Transverse colon (tissue), 4 donors: ENCODE data around the gene PELI3. TPM values are rescaled to one million over a fixed set of nuclear protein-coding genes. Genes with fewer than 3 reads are reported as not detected.

ENCODE experiments used
- DNase-seq: peaks from one replicate; pipeline ENCODE4 v3.0.0-alpha.2; 2019
- H3K27ac ChIP-seq, 4 donors: fragments of 200-600 bp; sonication (generic); 2 replicates each; pipeline ENCODE4 v1.5.1; 2016 to 2018; ENCODE audit warnings: inconsistent platforms in 4 of 4
- H3K27me3 ChIP-seq: fragments of 200-600 bp; sonication (generic); 2 replicates; pipeline ENCODE4 v1.5.1; 2017; ENCODE audit warnings: inconsistent platforms
- H3K36me3 ChIP-seq, 4 donors: fragments of 200-600 bp; sonication (generic); 2 replicates each; pipeline ENCODE4 v1.5.1; 2017 to 2019; ENCODE audit warnings: inconsistent platforms in 4 of 4
- H3K4me1 ChIP-seq, 4 donors: fragments of 200-600 bp; sonication (generic); 2 replicates each; pipeline ENCODE4 v1.5.1; 2017 to 2020; ENCODE audit warnings: inconsistent platforms in 4 of 4
- H3K4me3 ChIP-seq, 4 donors: fragments of 200-600 bp; sonication (generic); 1 replicate in 1 of 4; 2 replicates in 3 of 4; pipeline versions ENCODE4 v1.5.1 to v1.6.1; 2017 to 2019; ENCODE audit warnings: inconsistent platforms in 4 of 4
- H3K9me3 ChIP-seq, 2 donors: fragments of 200-600 bp; sonication (generic); 2 replicates each; pipeline ENCODE4 v1.5.1; 2017 to 2019; ENCODE audit warnings: inconsistent platforms in 2 of 2
- EP300 ChIP-seq: sonication (generic); formaldehyde crosslinking; IDR thresholded peaks from one replicate; pipeline ENCODE4 v1.6.1; 2017; ENCODE audit warnings: antibody characterized with exemption, low read depth
- POLR2A ChIP-seq: fragments of 450-650 bp; IDR thresholded peaks from one replicate; pipeline ENCODE4 v1.6.1; 2016; ENCODE audit warnings: antibody characterized with exemption, mild to moderate bottlenecking, moderate library complexity
- POLR2AphosphoS5 ChIP-seq, 3 donors: sonication (generic); formaldehyde crosslinking; IDR thresholded peaks; one replicate each; pipeline ENCODE4 v1.6.1; 2016; ENCODE audit warnings: antibody characterized with exemption in 3 of 3
- WGBS, 2 donors: methylation state at CpG; one replicate each; pipeline ENCODE4 v1.1.5; 2018; ENCODE audit warnings: low coverage in 1 of 2; 5-methylcytosine and 5-hydroxymethylcytosine counted together
- in situ Hi-C, 4 donors: fragments of 200-750 bp; cut with MboI; loops; one replicate each; pipeline versions ENCODE4 v1.15.0 to v1.15.1; 2017; ENCODE audit warnings: low sequenced_read_pairs in 3 of 4, low pct_ligation_motif_present in 1 of 4, low pct_unique_long_range_greater_than_20kb in 1 of 4
- intact Hi-C: fragments of 100-400 bp; cut with DNase I; formaldehyde crosslinking; loops from one replicate; pipeline ENCODE4 v1.15.1; 2023; ENCODE audit warnings: low total_unique reads
- total RNA-seq, 4 donors: library from RNA; depleted of rRNA; stranded (reverse); fragments of >200 nt; gene quantifications; one replicate each; pipeline ENCODE4 v1.1.0, GENCODE V29; 2016
- TF ChIP-seq, protein P1 (sequence below), 5 experiments: fragments of 200-600 bp in 3 of 5; fragments of 450-650 bp in 2 of 5; sonication (generic) in 3 of 5; IDR thresholded peaks; 1 replicate in 2 of 5; 2 replicates in 3 of 5; pipeline ENCODE4 v1.5.1; 2016 to 2017; ENCODE audit warnings: antibody characterized with exemption in 5 of 5, inconsistent platforms in 3 of 5, mild to moderate bottlenecking in 2 of 5, moderate library complexity in 1 of 5

The PELI3 gene
- total RNA-seq, 4 donors from 2014 or later = 1.2 to 14.2 (median 7.8) TPM

DNA sequence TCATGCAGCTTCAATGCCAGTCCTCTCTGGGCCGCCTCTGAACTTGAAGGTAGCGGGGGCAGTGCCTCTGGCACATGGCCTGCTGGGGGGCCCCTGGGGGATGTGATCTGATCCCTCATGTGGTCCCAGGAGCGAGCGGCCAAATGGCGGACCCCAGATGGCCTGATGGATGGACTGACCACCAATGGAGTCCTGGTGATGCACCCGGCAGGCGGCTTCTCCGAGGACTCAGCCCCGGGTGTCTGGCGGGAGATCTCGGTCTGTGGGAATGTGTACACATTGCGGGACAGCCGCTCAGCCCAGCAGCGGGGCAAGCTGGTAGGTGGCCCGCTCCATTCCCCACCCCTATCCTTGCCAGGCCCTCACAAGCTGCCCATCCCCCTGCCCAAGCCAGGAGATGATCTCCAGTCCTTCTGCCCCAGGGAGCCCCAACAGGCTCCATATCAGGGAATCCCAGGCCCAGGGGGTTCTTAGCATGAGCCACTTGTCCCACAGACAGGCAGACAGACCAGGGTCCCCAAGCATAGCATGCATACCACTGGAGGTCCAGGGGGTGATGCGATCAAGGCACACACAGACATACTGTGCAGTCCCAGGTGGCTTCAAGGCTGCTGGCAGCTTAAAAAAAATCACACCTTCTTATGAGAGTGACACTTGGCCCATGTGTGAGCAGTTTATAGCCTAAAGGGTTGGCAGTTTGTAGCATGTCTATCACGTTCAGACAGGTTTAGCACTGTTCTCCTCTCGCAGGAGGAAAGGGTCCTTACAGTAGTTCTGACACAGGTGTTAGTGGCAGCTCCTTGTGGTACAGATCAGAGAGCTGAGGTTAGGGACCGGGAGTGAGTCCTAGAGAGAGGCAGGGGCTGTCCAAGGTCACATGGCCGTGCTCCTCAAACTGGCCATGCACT is 7.2 kb downstream of the PELI3 start:
- no peaks in the 10 kb centered on the region for H3K36me3 ChIP-seq
- TF ChIP-seq, protein P1, sequence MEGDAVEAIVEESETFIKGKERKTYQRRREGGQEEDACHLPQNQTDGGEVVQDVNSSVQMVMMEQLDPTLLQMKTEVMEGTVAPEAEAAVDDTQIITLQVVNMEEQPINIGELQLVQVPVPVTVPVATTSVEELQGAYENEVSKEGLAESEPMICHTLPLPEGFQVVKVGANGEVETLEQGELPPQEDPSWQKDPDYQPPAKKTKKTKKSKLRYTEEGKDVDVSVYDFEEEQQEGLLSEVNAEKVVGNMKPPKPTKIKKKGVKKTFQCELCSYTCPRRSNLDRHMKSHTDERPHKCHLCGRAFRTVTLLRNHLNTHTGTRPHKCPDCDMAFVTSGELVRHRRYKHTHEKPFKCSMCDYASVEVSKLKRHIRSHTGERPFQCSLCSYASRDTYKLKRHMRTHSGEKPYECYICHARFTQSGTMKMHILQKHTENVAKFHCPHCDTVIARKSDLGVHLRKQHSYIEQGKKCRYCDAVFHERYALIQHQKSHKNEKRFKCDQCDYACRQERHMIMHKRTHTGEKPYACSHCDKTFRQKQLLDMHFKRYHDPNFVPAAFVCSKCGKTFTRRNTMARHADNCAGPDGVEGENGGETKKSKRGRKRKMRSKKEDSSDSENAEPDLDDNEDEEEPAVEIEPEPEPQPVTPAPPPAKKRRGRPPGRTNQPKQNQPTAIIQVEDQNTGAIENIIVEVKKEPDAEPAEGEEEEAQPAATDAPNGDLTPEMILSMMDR (IDR thresholded peaks at IDR 0.05) = no peak
- no peak for TF ChIP-seq EP300
- no peak for TF ChIP-seq POLR2A
- no peak for TF ChIP-seq POLR2AphosphoS5 (IDR thresholded peaks at IDR 0.05)
- no peak for DNase-seq
- intact Hi-C loops = no loop called here
- no peaks in the 10 kb centered on the region for H3K27me3 ChIP-seq
- no peak overlapping the region for H3K27ac ChIP-seq
- H3K4me3 ChIP-seq = no peak overlapping the region
- peaks cover 0 to 3% (median under 1%) of the 10 kb centered on the region in 4 donors for H3K4me1 ChIP-seq
- H3K9me3 ChIP-seq = no peaks in the 10 kb centered on the region
- in situ Hi-C loops = no loop called here
- 67 to 85% methylated on average over 3 to 15 of the region's 20 CpGs for WGBS, 2 donors

DNA sequence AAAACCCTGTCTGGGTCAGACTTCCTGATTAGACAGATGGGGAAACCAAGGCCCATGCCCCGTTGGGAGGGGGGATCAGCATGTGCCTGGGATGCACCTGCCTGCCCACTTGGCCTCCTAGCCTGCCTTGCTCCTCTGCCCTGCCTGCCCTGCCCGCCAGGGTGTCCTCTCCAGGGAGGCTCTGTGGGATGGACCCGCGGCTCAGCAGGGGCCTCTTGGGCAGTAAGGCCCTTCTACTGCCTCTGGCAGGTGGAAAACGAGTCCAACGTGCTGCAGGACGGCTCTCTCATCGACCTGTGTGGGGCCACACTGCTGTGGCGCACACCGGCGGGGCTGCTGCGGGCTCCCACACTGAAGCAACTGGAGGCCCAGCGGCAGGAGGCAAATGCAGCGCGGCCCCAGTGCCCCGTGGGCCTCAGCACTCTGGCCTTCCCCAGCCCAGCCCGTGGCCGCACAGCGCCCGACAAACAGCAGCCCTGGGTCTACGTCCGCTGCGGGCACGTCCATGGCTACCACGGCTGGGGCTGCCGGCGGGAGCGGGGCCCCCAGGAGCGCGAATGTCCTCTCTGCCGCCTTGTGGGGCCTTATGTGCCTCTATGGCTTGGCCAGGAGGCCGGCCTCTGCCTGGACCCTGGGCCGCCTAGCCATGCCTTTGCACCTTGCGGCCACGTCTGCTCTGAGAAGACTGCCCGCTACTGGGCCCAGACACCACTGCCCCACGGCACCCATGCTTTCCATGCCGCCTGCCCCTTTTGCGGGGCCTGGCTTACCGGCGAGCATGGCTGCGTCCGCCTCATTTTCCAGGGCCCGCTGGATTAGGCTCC is 8.9 kb downstream of the PELI3 start:
- Histone ChIP-seq H3K27ac (no peak overlapping the region), H3K36me3 (no peaks in the 10 kb centered on the region), H3K27me3 (no peaks in the 10 kb centered on the region), H3K4me3 (no peak overlapping the region), H3K4me1 (peaks cover 0 to 10% (median 7%) of the 10 kb centered on the region in 4 donors), H3K9me3 (no peaks in the 10 kb centered on the region)
- intact Hi-C loops = no loop called here
- in situ Hi-C loops = no loop called here
- DNase-seq = no peak
- whole genome bisulfite sequencing, 2 donors = 89% methylated on average over 21 of the region's 44 CpGs; no CpG with 5 or more reads in 1 of the 2 donors
- TF ChIP-seq POLR2AphosphoS5 (IDR thresholded peaks at IDR 0.05) = no peak
- TF ChIP-seq, protein P1 (IDR thresholded peaks at IDR 0.05) = no peak
- TF ChIP-seq EP300 = no peak
- no peak for TF ChIP-seq POLR2A

DNA sequence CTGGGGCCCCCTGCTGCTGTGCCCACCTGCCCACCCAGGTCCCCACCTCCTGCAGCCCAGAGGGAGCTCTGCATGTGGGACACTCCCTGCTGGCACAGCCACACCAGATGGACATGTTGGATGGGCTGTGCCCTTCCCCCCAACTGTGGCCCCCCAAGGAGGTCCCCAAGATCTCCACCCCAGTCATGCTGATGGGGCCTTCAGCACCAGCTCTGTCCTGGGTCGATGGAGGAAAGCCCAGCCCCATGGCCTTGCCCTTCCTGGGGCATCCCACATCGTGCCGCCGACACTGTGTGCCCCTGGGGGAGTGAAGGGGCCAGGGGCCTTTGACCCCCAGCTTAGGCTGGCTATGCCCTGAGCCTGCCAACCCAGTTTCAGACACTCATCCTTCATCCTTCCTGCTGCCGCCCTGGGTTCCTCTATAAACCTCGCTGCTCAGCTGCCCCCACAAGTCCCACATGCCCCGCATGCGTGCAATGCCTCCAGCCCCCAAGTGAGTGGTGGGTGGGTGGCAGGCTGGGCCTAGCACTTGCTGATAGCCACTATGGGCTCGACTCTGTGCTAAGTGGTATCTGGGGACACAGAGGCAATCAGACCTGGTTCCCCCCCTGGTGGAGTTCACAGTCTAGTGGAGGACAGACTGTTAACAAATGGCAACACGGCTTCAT is 9.6 kb downstream of the PELI3 start:
- Histone ChIP-seq H3K9me3 (no peaks in the 10 kb centered on the region), H3K4me3 (no peak overlapping the region), H3K27ac (no peak overlapping the region), H3K4me1 (peaks cover 0 to 18% (median 14%) of the 10 kb centered on the region in 4 donors), H3K27me3 (no peaks in the 10 kb centered on the region), H3K36me3 (no peaks in the 10 kb centered on the region)
- WGBS, 2 donors = 60 to 88% methylated on average over 1 to 10 of the region's 10 CpGs
- in situ Hi-C loops (no loop called here), intact Hi-C loops (no loop called here)
- DNase-seq = no peak
- no peak for TF ChIP-seq POLR2A
- no peak for TF ChIP-seq POLR2AphosphoS5 (IDR thresholded peaks at IDR 0.05)
- TF ChIP-seq, protein P1 (IDR thresholded peaks at IDR 0.05) = no peak
- TF ChIP-seq EP300 = no peak

DNA sequence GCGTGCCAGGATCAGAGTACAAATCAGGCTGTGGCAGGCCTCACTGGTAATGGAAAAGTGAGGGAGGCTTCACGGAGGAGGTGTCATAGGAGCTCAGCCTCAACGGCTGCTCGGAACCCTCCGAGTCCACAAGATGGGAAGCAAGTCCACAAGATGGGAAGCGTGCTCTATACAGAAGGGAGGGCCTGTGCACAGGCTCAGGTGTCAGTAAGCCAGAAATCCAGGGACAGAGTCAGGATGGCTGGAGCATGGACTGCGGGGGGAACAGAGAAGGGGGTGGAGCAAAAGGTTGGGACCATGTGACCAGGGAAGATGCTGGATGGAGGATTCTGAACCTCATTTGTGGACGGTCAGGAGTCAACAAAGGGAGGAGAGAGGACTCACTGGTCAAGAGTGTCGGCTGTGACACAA is 10.1 kb downstream of the PELI3 start:
- Histone ChIP-seq H3K4me3 (no peak overlapping the region), H3K27ac (no peak overlapping the region), H3K4me1 (peaks cover 0 to 18% (median 15%) of the 10 kb centered on the region in 4 donors), H3K27me3 (no peaks in the 10 kb centered on the region), H3K9me3 (no peaks in the 10 kb centered on the region), H3K36me3 (no peaks in the 10 kb centered on the region)
- DNase-seq = no peak
- intact Hi-C loops = no loop called here
- 68 to 70% methylated on average over 2 to 9 of the region's 9 CpGs for WGBS, 2 donors
- in situ Hi-C loops = no loop called here
- TF ChIP-seq POLR2A = no peak
- TF ChIP-seq, protein P1 (IDR thresholded peaks at IDR 0.05) = no peak
- no peak for TF ChIP-seq EP300
- TF ChIP-seq POLR2AphosphoS5 (IDR thresholded peaks at IDR 0.05) = no peak
